ELR (cell line): ENCODE measurements around the gene LIMCH1.
A peak's percentile ranks its signal among the peaks of the same experiment; 100 is the strongest.
"Not testable (repeated sequence)": the region's sequence is repeated elsewhere in the genome, so short reads cannot be mapped to it uniquely, and the experiment has no call there.

Experiments
- DNase-seq: peaks from one replicate; pipeline ENCODE4 v3.0.0-alpha.2; 2015; ENCODE audit warnings: low read depth

LIMCH1 gene

DNA sequence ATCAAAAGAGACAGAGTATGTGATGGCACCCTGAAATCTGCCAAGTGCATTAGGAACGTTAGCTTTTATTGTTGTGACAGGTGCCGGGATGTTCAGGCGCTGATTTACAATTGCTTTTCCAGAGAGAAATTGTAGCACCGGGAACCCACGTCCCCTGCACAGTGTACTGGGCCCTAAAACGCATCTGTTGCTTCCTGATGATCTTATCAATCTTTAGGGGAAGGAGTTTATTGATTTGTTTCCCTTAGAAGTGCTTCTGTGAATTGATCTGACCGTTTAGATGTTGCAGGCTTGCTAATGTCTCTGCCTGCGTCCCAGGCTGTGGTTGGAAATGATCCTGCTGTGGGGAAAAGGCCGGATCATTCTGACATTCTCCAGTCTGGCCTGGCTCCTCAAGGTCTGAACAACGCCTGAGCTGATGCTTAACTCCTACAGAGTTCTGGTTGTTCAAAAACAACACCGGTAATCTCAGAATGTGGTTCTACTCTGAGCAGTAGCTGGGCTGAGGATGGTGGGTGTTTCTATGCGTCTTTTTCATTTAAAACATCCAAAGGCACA lies 193.7 kb downstream of the LIMCH1 start:
- DNase-seq, result no peak

DNA sequence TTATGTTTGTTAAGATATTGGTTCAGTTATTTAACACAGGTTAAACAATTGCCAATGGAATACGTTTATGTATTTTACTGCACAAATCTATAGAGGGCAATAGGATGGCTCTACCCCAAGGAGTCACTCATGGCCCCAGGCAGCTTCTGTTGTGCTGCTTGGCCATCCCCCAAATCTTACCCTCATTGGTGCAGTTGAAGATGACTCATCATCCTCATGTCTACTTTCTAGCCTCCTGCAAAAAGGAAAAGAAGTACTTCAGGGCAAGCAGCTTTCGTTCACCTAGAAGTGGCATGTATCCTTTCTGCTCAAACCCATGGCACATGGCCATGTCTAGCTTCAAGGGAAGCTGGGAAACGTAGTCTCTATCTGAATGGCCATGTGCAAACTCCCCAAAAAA lies 196.4 kb downstream of the LIMCH1 start:
- peak; percentile 58 for DNase-seq

GRCh38 chr4:41737491-41737890 lies 199.5 kb downstream of the LIMCH1 start:
- not testable (repeated sequence) for DNase-seq

DNA sequence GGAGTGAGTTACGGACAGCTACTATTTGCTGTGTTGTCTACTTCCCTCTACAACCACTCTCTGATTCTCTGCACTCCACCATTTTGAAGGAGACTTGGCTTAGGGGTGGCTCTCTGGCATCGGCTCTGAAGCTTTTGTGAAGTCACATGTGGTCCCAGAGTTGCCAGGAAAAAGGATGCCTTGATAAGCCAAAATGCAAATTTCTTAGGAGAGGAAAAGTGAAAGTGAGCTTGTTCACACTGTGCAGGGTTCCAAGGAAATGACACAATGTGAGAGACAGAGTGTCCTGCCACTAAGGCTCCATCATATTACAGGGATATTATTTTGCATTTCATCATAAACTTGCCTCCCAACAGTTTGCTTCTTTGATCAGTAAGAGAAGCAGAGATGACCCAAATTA lies 203.4 kb downstream of the LIMCH1 start:
- no peak for DNase-seq

GRCh38 chr4:41744572-41745291 lies 206.8 kb downstream of the LIMCH1 start:
- no peak for DNase-seq

- DNase-seq, result no peak
Measured at GRCh38 chr4:41745292-41746024, 207.5 kb downstream of the LIMCH1 start.

DNA sequence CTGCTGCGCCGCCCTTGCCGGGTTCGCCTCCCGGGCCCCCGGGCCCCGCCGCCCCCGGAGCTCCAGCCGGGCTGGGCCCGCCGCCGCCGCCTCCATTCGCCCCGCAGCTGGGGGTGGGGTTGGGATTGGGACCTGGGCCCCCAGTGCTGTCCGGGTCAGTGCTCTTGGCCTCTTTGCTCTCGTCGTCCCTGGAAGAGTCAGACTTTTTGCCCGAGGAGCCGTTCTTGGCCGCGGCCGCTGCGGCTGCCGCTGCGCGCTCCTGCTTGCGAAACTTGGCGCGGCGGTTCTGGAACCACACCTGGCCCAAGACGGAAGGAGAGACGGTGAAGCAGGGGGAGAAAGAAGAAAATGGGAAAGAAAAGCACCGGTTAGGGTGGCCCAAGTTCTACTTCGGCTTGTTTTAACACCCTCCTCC lies 208.1 kb downstream of the LIMCH1 start:
- no peak for DNase-seq

- no peak for DNase-seq
Measured at GRCh38 chr4:41746440-41747229, 208.7 kb downstream of the LIMCH1 start.

- DNase-seq, result no peak
Measured at GRCh38 chr4:41747230-41748055, 209.5 kb downstream of the LIMCH1 start.

DNA sequence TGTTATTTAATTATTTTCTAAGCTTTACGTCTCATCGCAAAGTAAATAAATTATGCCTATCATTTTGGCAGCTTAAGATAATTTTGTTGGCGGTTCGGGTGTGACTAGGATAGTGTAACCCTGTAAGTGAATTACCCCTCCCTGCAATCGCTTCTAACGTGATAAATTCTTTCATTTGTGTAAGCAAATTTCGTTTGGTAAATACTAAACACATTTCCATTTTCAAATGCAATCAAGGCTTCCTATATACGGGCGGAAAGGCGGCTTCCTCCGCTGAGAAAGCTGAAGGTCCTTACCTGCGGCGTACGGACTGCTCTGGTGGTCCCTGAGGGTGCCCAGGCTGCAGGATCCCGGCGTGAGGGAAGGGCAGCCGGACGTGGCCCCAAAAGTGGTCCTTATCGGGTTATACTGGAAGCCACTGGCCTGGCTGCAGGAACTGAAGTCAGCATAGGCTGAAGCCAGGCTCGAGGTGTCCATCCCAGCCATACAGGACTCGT lies 210.2 kb downstream of the LIMCH1 start:
- DNase-seq, result no peak

DNA sequence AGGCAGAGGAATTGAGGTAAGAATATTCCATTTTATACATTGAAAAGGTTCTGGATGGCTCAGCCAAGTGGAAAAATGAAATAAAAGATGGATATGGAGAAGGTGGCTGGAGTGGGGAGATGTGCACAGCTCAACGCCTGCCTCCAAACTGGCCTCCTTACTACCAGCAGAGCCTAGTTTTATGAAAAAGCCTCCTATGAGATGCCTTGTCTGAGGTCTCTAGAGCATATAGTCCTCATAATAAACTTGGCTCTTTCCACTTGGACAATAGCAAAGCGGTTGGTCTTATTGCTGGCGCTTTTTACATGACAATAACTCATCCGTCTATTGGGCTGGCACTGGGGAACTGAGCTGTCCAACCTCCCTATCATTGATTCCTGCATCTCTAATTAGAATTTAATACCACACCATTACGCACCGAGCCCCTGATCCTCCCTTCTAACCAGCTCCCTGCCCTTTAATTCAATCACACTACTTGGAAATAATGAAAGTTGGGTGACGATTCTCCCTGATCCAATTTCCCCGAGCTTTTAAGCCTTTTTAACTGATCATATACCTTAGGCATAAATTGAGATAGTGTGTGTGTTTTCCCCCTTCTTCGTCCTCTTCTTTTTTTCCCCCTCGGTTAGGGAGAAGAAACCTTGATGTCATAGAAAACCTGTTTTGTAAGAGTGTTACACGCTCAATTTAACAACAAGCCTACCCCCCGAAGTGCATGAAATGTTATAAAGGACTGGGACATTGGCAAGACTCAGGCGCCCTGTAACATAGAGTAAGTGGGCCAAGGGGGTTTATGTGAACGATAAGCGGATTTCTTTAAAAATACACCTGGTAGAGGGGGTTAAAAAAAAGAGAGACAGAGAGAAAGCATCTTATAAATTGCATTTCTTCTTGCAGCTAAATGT lies 210.9 kb downstream of the LIMCH1 start, which contains the start of gene PHOX2B:
TSS of gene PHOX2B (minus strand) at position 155 of the 905 bp plus-strand sequence. CDS start at position 40, 115 bp downstream.
- DNase-seq, result no peak

DNA sequence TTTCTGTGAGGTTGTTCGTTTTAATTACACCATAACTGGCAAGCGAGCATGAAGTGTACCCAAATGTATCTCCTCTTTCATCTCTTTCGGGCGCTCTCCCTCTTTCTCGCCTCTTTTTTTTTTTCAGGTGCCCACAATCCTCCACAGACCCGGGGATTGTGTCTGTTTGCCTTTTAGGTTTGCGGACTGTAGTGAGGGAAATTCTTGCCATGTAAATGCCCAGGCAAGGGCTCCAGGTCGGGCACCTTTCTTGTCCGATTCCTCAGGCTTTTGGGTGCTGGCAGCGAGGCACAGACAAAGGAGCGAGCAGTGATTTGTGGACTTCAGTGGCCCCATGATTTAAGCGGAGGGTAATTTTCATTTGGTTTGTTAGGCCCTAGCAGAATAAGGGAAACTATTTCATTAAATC lies 211.7 kb downstream of the LIMCH1 start:
- DNase-seq, result no peak
